KBM-7 (cell line): Measurements from ENCODE around the gene WDR91.
A peak's percentile ranks its signal among the peaks of the same experiment; 100 is the strongest.
"Not testable (repeated sequence)": the region's sequence is repeated elsewhere in the genome, so short reads cannot be mapped to it uniquely, and the experiment has no call there.

Experiments used
- DNase-seq: peaks from one replicate; pipeline ENCODE4 v3.0.0-alpha.2; 2015
- in situ Hi-C: fragments of 300-500 bp; cut with MboI; formaldehyde crosslinking; loops from 2 replicates; pipeline ENCODE4 v1.14.3; 2020; ENCODE audit warnings: low sequenced_read_pairs, low pct_unique_long_range_greater_than_20kb, mixed read lengths

The WDR91 gene

GRCh38 chr7:135235841-135236240, 24.5 kb upstream of the WDR91 start:
- in situ Hi-C loops = no loop called here
- DNase-seq = no peak

DNA sequence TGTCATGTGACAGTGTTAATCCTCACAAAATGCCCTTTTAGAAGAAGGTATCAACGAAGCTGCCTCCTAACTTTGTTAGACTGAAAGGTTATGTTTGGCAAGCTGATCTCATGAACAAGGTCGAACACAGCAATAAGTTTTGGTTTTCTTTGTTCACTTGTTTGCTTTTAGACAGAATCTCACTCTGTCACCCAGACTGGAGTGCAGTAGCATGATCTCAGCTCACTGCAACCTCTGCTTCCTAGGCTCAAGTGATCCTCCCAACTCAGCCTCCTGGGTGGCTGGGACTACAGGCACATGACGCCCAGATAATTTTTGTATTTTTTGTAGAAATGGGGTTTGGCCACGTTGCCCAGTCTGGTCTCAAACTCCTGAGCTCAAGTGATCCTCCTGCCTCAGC, 23.4 kb upstream of the WDR91 start:
- in situ Hi-C loops = no loop called here
- DNase-seq = no peak

DNA sequence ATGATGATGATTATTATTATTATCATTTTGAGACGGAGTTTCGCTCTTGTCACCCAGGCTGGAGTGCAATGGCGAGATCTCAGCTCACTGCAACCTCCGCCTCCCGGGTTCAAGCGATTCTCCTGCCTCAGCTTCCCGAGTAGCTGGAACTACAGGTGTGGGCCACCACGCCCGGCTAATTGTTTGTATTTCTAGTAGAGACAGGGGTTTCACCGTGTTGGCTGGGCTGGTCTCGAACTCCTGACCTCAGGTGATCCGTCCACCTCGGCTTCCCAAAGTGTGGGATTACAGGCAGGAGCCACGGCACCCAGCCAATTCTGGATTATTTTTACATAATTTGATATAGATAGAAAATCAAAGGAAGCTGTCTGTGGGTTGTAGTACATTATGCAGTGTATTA, 22.8 kb upstream of the WDR91 start:
- DNase-seq, in situ Hi-C loops: not testable (repeated sequence)

DNA sequence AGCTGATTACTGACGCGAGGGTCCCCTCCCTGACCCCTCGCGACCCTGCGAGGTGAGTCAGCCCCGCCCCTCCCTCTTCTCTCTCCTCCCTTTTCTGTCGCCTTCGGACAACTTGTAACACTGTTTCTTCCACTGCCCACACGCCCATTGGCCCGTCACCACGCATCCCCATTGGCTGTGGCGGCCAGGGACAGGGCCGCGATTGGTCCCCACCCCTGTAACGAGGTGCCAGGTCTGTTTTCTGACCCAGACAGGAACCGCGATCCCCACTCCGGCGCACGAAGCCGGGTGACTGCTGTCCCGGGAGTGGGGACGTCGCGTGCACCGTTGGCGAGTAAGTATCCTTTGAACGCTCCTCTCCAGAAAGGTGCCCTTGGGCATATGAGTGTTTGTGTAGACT, 22.2 kb upstream of the WDR91 start, which contains the start of gene STRA8:
Gene STRA8, plus strand, starts transcription at position 269 of the 400 bp plus-strand sequence. CDS start 6,687 bp downstream, outside the sequence.
- in situ Hi-C loops = no loop called here
- DNase-seq = no peak

DNA sequence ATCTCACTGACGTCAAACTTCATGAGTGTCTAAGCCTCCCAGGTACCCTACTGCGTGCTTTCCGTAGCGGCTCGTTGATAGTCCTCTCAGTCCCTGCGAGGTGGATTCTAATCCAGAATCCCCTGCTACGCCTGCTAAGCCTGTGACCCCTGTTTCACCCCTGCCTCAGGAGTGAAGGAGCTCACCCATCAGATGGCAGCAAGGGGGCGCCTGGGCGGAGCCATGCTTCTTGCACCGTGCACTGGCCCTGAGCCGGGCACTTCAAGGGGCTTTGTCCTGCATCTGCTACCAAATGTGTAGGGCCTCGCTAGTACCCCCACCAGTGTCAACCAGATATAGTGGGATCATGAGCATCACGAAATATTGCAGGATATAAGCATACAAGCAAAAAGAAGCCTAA, 21.4 kb upstream of the WDR91 start:
- peak; percentile 15 for DNase-seq
- in situ Hi-C loops = no loop called here

GRCh38 chr7:135232087-135232486, 20.8 kb upstream of the WDR91 start:
- in situ Hi-C loops = no loop called here
- no peak for DNase-seq

DNA sequence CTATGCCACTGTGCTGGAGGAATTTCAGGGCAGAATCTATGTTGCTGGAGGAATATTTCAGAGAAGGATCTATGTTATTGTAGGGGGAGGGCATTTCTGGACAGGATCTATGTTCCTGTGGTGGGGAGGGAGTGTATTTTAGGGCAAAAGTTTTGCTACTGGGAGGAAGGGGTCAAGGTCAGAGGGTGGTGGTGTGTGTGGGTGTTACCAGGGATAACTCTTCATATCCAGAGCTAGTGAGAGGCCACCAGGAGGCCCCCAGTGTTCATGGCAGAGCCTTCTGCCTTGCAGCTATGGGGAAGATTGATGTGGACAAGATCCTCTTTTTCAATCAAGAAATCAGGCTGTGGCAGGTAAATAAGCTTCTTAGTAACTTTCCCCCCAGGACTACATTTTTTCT, 20.4 kb upstream of the WDR91 start:
- in situ Hi-C loops = no loop called here
- DNase-seq = no peak

DNA sequence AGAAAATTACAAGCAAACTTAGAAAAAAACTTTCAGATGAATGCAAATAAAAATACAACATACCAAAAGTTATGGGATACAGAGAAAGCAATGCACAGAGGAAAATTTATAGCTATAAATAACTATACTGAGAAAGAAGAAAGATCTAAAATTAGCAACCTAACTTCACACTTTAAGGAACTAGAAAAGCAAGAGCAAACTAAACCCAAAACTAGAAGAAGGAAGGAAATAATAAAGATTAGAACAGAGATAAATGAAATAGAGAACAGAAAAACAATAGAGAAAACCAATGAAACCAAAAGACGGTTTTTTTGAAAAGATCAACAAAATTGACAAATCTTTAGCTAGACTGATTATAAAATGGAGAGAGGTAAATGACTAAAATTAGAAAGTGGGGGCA, 12.7 kb upstream of the WDR91 start:
- in situ Hi-C loops = no loop called here
- peak; percentile 65 for DNase-seq

- DNase-seq = no peak
- in situ Hi-C loops = no loop called here
Observed at GRCh38 chr7:135217645-135218509, 6.6 kb upstream of the WDR91 start.

GRCh38 chr7:135215698-135216097, 4.4 kb upstream of the WDR91 start:
- DNase-seq = no peak
- in situ Hi-C loops = no loop called here

DNA sequence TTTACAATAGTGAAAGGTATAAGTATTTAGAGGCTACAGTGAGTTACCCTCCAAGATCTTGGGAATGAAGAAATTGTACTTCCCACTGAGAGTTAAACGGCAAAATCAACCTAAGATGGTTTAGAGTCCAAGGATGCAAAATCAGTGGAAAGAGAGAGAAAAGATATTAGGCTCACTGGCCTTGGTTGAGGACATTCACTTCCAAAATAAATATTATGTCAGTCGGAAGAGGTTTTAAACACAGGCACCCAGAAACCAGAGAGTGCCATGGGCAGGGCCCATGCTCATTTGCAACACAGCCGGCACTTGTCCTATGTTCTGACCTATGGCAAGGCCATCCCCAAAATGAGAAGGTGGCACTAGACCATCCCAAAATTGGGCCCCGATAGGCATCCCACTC, 3.9 kb upstream of the WDR91 start:
- no peak for DNase-seq
- in situ Hi-C loops = no loop called here

DNA sequence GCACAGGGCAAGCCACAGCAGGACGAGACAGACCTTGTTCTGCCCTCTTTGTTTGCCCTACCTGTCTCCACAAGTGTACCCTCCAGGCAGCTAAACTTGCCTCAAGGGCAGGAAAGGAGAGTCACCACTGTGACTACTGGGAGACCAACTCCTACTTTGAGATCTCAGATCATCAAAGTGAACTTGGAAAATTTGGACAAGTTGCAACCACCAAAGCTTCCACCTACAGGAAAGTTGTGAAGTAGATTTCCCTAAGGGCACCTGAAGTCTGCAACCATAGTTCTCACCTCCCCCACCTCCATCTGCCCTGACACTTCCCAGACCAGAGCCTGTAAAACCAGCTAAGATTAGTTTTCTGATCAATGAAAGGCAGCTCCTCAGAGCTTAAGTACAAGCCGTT, 2.5 kb upstream of the WDR91 start:
- in situ Hi-C loops = no loop called here
- no peak for DNase-seq

- in situ Hi-C loops, DNase-seq: not testable (repeated sequence)
Observed at GRCh38 chr7:135211946-135212685, 790 bp upstream of the WDR91 start.

GRCh38 chr7:135210888-135211178, 493 bp downstream of the WDR91 start:
- peak; percentile 43 for DNase-seq
- in situ Hi-C loops = no loop called here

- in situ Hi-C loops = no loop called here
- DNase-seq = peak; percentile 28
Observed at GRCh38 chr7:135209225-135209834, 2.0 kb downstream of the WDR91 start.

GRCh38 chr7:135208102-135208793, 3.1 kb downstream of the WDR91 start:
- in situ Hi-C loops = no loop called here
- peak; percentile 68 for DNase-seq

- in situ Hi-C loops = no loop called here
Observed at GRCh38 chr7:135207406-135208101, 3.8 kb downstream of the WDR91 start.

DNA sequence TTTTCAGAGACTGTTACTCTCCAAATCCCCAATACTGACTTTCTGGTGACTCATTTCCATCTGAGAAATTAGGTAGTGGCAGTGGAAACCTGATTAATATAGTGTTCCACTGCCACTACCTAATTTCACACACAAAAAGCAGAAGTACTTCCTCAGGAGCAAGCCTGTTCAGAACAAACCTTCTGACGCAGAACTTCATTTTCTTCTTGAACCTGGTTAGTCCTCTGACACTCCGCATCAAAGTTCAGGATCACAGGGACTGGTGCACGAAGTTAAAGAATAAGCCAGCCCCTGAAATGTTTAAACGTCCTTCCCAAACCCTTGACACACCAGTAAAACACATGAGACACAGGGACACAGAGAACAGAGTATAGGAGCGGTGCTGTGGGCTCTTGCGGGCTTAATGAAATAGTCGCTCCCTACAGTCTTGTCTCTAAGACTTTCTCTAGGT, 4.4 kb downstream of the WDR91 start:
- DNase-seq = peak; percentile 51
- in situ Hi-C loops = no loop called here

More at GRCh38 chr7:135207406-135208101, 3.8 kb downstream of the WDR91 start:
- DNase-seq = no peak

- in situ Hi-C loops = no loop called here
- no peak for DNase-seq
Observed at GRCh38 chr7:135205850-135206249, 5.5 kb downstream of the WDR91 start.
